Stimulated activated naive CD8-positive, alpha-beta T cell treated with anti-CD3 and anti-CD28 coated beads, Interleukin-15, amount 100 ng/mL, for 72 hours (primary cell): ENCODE results near the gene IL10.
"Not testable (repeated sequence)": the region's sequence is repeated elsewhere in the genome, so short reads cannot be mapped to it uniquely, and the experiment has no call there.

Experiments
- ATAC-seq: fragments of 150-1000 bp; cut with Tn5 transposase; 2 replicates; pipeline ENCODE4 v1.10.0; 2021; ENCODE audit warnings: mild to moderate bottlenecking, moderate library complexity
- DNase-seq, 2 donors: peaks; one replicate each; pipeline ENCODE4 v3.0.0; 2021 to 2022
- H3K27ac Mint-ChIP-seq, 2 donors: one replicate each; pipeline ENCODE4 v1.8.0; 2022; ENCODE audit warnings: mild to moderate bottlenecking in 2 of 2, mixed read lengths in 2 of 2, moderate library complexity in 2 of 2
- H3K27me3 Mint-ChIP-seq: one replicate; pipeline ENCODE4 v1.8.0; 2022; ENCODE audit warnings: mixed read lengths
- H3K4me1 Mint-ChIP-seq: one replicate; pipeline ENCODE4 v1.8.0; 2022; ENCODE audit warnings: mild to moderate bottlenecking, mixed read lengths
- H3K4me3 Mint-ChIP-seq, 2 donors: one replicate each; pipeline ENCODE4 v1.8.0; 2022; ENCODE audit warnings: mild to moderate bottlenecking in 2 of 2, mixed read lengths in 2 of 2, moderate library complexity in 1 of 2
- H3K9me3 Mint-ChIP-seq, 2 donors: one replicate each; pipeline ENCODE4 v1.8.0; 2022; ENCODE audit warnings: mixed read lengths in 2 of 2

Gene IL10

GRCh38 chr1:206782448-206782847 is 10.2 kb upstream of the IL10 start:
- H3K4me3 Mint-ChIP-seq: peak overlapping the region; percentile 3 to 60
- peaks cover 53% of the 10 kb centered on the region for H3K4me1 Mint-ChIP-seq
- peaks cover 6% of the 10 kb centered on the region for H3K27me3 Mint-ChIP-seq
- no peaks in the 10 kb centered on the region for H3K9me3 Mint-ChIP-seq
- ATAC-seq: peak; percentile 13
- DNase-seq: peak; percentile 39 to 54
- no peak overlapping the region for H3K27ac Mint-ChIP-seq

DNA sequence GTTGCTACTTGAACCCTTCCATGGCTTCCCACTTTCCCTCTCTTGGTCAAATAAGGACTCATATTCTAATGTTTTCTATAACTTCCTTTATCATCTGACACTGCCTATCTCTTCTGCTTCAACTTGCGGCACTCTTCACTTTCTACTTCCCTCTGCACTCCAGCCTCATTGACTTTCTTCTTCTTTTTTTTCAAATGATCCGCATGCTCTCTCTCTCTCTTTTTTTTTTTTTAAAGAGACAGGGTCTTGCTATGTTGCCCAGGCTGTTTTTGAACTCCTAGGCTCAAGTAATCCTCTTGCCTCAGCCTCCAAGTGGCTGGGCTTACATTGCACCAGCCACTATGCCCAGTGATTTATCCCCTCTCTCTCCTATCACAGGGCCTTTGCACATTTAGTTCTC is 7.3 kb upstream of the IL10 start:
- no peak for ATAC-seq
- H3K27me3 Mint-ChIP-seq: peaks cover 1% of the 10 kb centered on the region
- H3K27ac Mint-ChIP-seq: no peak overlapping the region
- peaks cover 25% of the 10 kb centered on the region for H3K4me1 Mint-ChIP-seq
- H3K9me3 Mint-ChIP-seq: no peaks in the 10 kb centered on the region
- DNase-seq: no peak
- H3K4me3 Mint-ChIP-seq: no peak overlapping the region

- DNase-seq, H3K9me3 Mint-ChIP-seq: not testable (repeated sequence)
Measured at GRCh38 chr1:206778911-206779310, 6.6 kb upstream of the IL10 start.

DNA sequence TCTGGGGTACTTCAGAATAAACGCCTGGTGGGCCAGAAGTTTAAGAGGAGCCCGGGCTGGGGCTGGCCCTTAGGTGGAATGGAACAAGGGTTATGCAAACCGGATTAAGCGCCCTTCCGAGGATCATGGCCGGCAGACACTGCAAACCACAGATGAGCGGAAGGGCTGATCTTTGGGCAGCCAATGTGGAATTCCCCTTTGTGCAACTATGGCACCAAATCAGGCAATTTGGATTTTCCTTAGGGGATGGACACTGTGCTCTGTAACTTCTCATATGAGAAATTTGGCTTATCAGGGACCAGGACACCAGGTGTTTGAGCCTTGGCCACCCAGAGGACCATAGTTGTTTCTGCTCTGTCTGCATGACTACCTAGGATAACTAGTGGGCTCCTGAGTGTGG is 5.7 kb upstream of the IL10 start:
- H3K4me1 Mint-ChIP-seq: peaks cover 27% of the 10 kb centered on the region
- peaks cover 17% of the 10 kb centered on the region for H3K27me3 Mint-ChIP-seq
- ATAC-seq: no peak
- H3K4me3 Mint-ChIP-seq: no peak overlapping the region
- no peak for DNase-seq
- H3K9me3 Mint-ChIP-seq: no peaks in the 10 kb centered on the region
- no peak overlapping the region for H3K27ac Mint-ChIP-seq

More at GRCh38 chr1:206778911-206779310, 6.6 kb upstream of the IL10 start:
- H3K4me1 Mint-ChIP-seq: peaks cover 25% of the 10 kb centered on the region
- H3K27ac Mint-ChIP-seq, H3K27me3 Mint-ChIP-seq, ATAC-seq, H3K4me3 Mint-ChIP-seq: not testable (repeated sequence)

GRCh38 chr1:206776229-206776628 is 3.9 kb upstream of the IL10 start:
- H3K27me3 Mint-ChIP-seq: peaks cover 35% of the 10 kb centered on the region
- no peak for ATAC-seq
- H3K4me3 Mint-ChIP-seq: no peak overlapping the region
- no peaks in the 10 kb centered on the region for H3K9me3 Mint-ChIP-seq
- DNase-seq: no peak
- peaks cover 34% of the 10 kb centered on the region for H3K4me1 Mint-ChIP-seq
- H3K27ac Mint-ChIP-seq: no peak overlapping the region

DNA sequence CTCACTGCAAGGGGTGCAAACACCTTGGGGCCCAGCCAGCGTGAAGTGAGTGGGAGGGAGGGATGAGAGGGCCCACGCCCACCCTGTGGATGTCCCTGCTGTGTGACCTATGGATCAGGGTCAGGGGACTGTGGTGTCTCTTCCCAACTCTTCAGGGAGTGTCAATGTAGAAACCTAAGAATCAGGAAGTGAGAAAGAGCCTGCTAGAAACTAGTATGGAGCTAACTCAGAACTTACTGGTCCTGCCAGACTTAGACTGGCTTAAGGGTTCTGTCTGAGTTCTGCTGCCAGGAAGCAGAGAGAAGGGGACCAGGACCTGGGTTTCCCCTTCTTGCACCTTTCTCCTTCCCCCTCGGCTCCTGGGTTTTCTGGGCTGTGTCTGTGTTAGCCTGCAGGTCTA is 1.8 kb upstream of the IL10 start:
- ATAC-seq: no peak
- H3K27ac Mint-ChIP-seq: no peak overlapping the region

DNA sequence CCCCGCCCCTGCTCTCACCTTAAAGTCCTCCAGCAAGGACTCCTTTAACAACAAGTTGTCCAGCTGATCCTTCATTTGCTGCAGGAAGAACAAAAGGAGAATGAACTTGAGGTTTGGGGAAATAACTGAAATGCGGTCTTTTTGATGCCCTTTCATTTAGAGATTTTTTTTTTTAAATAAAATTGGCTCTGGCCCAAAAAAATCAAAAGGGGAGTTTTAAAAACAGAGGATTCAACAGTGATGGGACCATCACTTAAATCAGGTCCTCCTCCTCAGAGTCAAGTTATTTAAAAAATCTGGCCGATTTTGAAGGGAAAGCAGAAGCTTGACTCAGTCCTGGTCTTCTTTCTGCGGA is 979 bp downstream of the IL10 start:
- no peak overlapping the region for H3K27ac Mint-ChIP-seq
- H3K4me1 Mint-ChIP-seq: peaks cover 81% of the 10 kb centered on the region
- no peak for ATAC-seq
- no peaks in the 10 kb centered on the region for H3K9me3 Mint-ChIP-seq
- peaks cover 45% of the 10 kb centered on the region for H3K27me3 Mint-ChIP-seq
- DNase-seq: no peak
- H3K4me3 Mint-ChIP-seq: peak overlapping the region; percentile 18 to 36

More for the DNA sequence above, 1.8 kb upstream of the IL10 start:
- H3K27me3 Mint-ChIP-seq: peaks cover 45% of the 10 kb centered on the region
- no peaks in the 10 kb centered on the region for H3K9me3 Mint-ChIP-seq
- H3K4me1 Mint-ChIP-seq: peaks cover 56% of the 10 kb centered on the region
- no peak overlapping the region for H3K4me3 Mint-ChIP-seq
- DNase-seq: no peak

- Mint-ChIP-seq H3K27ac (no peak within 1 kb of the TSS), H3K4me3 (peak within 1 kb of the TSS; percentile 40 to 54), H3K9me3 (no peaks in the 10 kb centered on the region), H3K4me1 (peaks cover 87% of the 10 kb centered on the region), H3K27me3 (peaks cover 45% of the 10 kb centered on the region)
- no peak for DNase-seq
- ATAC-seq: no peak
Measured at GRCh38 chr1:206770531-206771337, 1.6 kb downstream of the IL10 start, which contains the start of gene IL19. IL19 (plus strand) TSS chr1:206770773; CDS start chr1:206836663, 65,890 bp downstream.

GRCh38 chr1:206769304-206769731 is 3.0 kb downstream of the IL10 start:
- ATAC-seq (peak; percentile 93), DNase-seq (peak; percentile 78 to 86)
- Mint-ChIP-seq H3K4me3 (peak overlapping the region; percentile 40 to 54), H3K27ac (no peak overlapping the region), H3K9me3 (peaks cover 2% of the 10 kb centered on the region in 2 donors), H3K27me3 (peaks cover 44% of the 10 kb centered on the region), H3K4me1 (peaks cover 86% of the 10 kb centered on the region)

DNA sequence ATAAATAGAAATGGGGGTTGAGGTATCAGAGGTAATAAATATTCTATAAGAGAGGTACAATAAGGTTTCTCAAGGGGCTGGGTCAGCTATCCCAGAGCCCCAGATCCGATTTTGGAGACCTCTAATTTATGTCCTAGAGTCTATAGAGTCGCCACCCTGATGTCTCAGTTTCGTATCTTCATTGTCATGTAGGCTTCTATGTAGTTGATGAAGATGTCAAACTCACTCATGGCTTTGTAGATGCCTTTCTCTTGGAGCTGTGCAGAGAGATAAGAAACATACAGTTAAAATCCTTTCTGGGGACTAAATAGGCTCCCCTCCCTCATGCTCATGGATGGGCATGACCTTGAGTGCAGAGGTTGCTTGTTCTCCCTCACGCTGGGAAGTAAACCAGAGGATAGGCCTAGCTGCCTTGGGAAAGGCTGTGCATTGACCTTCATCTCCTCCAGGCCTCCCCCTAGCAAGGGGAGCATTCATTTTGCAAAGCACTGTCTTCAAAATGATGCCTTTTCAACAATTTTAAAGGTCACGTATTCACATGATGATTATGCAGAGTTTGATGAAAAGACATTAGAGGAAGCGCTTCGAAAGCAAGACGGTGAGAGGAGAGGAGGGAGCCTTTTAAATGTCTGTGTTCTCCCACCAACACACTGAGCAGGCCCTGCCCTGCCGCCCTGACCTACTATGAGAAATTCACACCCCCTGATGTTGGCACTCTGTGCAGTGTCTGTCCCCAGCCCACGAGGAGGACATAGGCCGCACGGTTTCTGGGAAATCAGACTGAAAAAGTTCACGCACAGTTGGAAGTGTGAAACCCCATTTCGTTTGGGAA is 3.6 kb downstream of the IL10 start:
- Mint-ChIP-seq H3K27me3 (peaks cover 41% of the 10 kb centered on the region), H3K27ac (no peak overlapping the region), H3K4me3 (peak overlapping the region; percentile 40 to 54), H3K9me3 (peaks cover 8% of the 10 kb centered on the region in 2 donors), H3K4me1 (peaks cover 80% of the 10 kb centered on the region)
- no peak for ATAC-seq
- no peak for DNase-seq

DNA sequence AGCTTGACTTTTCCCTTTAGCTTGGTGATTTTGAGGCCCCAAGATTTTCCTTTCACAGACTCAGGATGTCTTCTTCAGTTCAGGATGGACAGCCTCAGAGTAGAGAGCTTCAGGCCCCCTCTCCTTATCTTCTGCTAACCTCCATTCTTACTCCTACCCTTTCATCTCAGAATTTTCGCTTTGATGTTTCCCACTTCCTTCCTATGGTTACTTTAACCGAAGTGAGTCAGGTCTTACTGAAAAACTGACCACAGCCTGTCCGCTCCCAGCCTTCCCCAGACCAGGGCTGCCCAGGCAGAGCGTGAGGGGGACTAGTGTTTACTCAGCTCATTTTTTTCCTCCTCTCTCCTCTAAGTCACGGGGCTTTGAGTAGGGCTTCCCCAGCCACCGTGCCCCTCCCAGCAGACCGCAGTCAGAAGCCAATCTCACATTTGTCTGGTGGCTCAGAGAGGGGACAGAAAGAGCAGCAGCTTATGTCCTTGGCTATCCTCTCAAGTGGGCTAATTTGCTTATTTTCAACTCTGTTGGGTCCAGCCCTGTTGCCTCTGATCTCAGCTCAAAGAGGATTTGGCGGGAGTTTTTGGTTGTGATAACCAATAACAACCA is 5.9 kb downstream of the IL10 start:
- Mint-ChIP-seq H3K9me3 (peaks cover 11 to 14% of the 10 kb centered on the region in 2 donors), H3K27me3 (peaks cover 26% of the 10 kb centered on the region), H3K27ac (peak overlapping the region in 1 of 2 donors; percentile 37), H3K4me3 (peak overlapping the region; percentile 28 to 67), H3K4me1 (peaks cover 65% of the 10 kb centered on the region)
- DNase-seq: peak; percentile 60 to 79
- peak; percentile 82 for ATAC-seq

DNA sequence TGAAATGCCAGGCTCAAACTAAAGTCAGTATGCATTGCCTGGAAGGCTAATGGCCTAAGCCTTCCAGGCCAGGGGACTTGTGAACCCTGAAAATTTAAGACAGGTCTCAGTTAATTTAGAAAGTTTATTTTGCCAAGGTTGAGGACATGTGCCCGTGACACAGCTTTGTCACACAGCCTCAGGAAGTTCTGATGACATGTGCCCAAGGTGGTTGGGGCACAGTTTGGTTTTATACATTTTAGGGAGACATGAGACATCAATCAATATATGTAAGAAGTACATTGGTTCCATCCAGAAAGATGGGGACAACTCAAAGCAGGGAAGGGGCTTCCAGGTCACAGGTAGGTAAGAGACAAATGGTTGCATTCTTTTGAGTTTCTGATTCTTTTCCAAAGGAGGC is 6.5 kb downstream of the IL10 start:
- Mint-ChIP-seq H3K4me1 (peaks cover 59% of the 10 kb centered on the region), H3K9me3 (peaks cover 11 to 14% of the 10 kb centered on the region in 2 donors), H3K27me3 (peaks cover 20% of the 10 kb centered on the region)
- H3K27ac Mint-ChIP-seq, DNase-seq, ATAC-seq, H3K4me3 Mint-ChIP-seq: not testable (repeated sequence)

- H3K27me3 Mint-ChIP-seq: peaks cover 15% of the 10 kb centered on the region
- DNase-seq, ATAC-seq, H3K27ac Mint-ChIP-seq, H3K4me3 Mint-ChIP-seq: not testable (repeated sequence)
- peaks cover 30% of the 10 kb centered on the region for H3K4me1 Mint-ChIP-seq
- peaks cover 11 to 14% of the 10 kb centered on the region in 2 donors for H3K9me3 Mint-ChIP-seq
Measured at GRCh38 chr1:206762741-206763364, 9.4 kb downstream of the IL10 start.

DNA sequence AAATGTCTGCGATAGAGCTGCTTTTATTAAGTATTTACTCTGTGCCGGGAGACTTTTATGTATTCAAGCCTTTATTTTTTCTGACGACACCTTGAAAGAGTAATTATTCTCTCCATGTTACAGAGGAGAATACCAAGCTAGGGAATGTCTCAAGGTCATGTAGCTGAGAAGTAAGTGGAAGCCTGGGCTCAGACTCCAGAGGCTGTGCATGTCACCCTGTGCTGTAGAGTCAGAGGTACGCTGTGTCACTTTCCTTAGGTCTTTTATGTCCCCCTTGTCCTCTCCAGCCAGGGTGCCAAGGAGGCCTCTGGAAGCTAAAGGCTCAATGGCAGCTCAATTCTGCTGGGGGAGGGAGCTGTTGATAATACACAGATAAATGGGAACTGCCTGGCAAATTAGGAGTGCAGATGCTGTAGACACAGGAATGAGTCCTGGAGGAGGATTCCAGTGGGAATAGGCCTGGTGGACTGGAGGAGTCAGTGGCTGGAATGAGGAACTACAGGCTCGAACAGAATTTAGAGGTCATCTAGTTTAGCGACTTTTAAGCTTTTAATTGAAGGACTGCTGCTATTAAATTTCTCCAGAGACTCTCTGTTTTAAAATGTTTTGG is 11.0 kb downstream of the IL10 start:
- no peak for ATAC-seq
- no peak overlapping the region for H3K27ac Mint-ChIP-seq
- peaks cover 15% of the 10 kb centered on the region for H3K27me3 Mint-ChIP-seq
- peaks cover 11 to 14% of the 10 kb centered on the region in 2 donors for H3K9me3 Mint-ChIP-seq
- no peak for DNase-seq
- H3K4me1 Mint-ChIP-seq: peaks cover 21% of the 10 kb centered on the region
- no peak overlapping the region for H3K4me3 Mint-ChIP-seq

GRCh38 chr1:206760590-206760989 is 11.7 kb downstream of the IL10 start:
- H3K4me3 Mint-ChIP-seq: no peak overlapping the region
- ATAC-seq (no peak), DNase-seq (no peak)
- peaks cover 15% of the 10 kb centered on the region for H3K27me3 Mint-ChIP-seq
- H3K4me1 Mint-ChIP-seq: peaks cover 18% of the 10 kb centered on the region
- H3K27ac Mint-ChIP-seq: no peak overlapping the region
- peaks cover 11 to 14% of the 10 kb centered on the region in 2 donors for H3K9me3 Mint-ChIP-seq
